Mesenchymal stem cell (in vitro differentiated cells and primary cell): ENCODE results near the gene AQP9.

Experiments used
- DNase-seq: peaks from one replicate; pipeline ENCODE4 v3.0.0-alpha.2; 2013
- H2AFZ ChIP-seq: one replicate; pipeline ENCODE4 v1.6.1; 2013; ENCODE audit warnings: low read depth, mild to moderate bottlenecking, control low read depth, inconsistent platforms, low read length, moderate library complexity
- H2AK5ac ChIP-seq: 2 replicates; pipeline ENCODE4 v1.6.1; 2013; ENCODE audit warnings: low read length, moderate library complexity, mild to moderate bottlenecking, inconsistent platforms; ENCODE audit not compliant: severe bottlenecking
- H2BK120ac ChIP-seq: one replicate; pipeline ENCODE4 v1.6.1; 2013; ENCODE audit warnings: low read depth, mild to moderate bottlenecking, inconsistent platforms, low read length, moderate library complexity
- H2BK12ac ChIP-seq, 2 experiments: one replicate each; pipeline ENCODE4 v1.6.1; 2013; ENCODE audit warnings: inconsistent platforms in 2 of 2, low read length in 2 of 2, mild to moderate bottlenecking in 2 of 2, moderate library complexity in 2 of 2, control low read depth in 1 of 2
- H2BK15ac ChIP-seq: one replicate; pipeline ENCODE4 v1.6.1; 2013; ENCODE audit warnings: mild to moderate bottlenecking, low read depth, inconsistent platforms; ENCODE audit not compliant: poor library complexity, severe bottlenecking
- H2BK5ac ChIP-seq: 2 replicates; pipeline ENCODE4 v1.6.1; 2013; ENCODE audit warnings: low read depth, mild to moderate bottlenecking, low read length, control low read depth, inconsistent platforms; ENCODE audit not compliant: poor library complexity, severe bottlenecking
- H3K14ac ChIP-seq, 2 experiments: one replicate each; pipeline ENCODE4 v1.6.1; 2013; ENCODE audit warnings: inconsistent platforms in 2 of 2, low read length in 2 of 2, control low read depth in 1 of 2, mild to moderate bottlenecking in 1 of 2, moderate library complexity in 1 of 2
- H3K18ac ChIP-seq, 2 experiments: one replicate each; pipeline ENCODE4 v1.6.1; 2013; ENCODE audit warnings: inconsistent platforms in 2 of 2, low read length in 2 of 2, control low read depth in 1 of 2, low read depth in 1 of 2, mild to moderate bottlenecking in 1 of 2
- H3K23ac ChIP-seq, 2 experiments: one replicate each; pipeline ENCODE4 v1.6.1; 2013; ENCODE audit warnings: inconsistent platforms in 2 of 2, low read length in 2 of 2, mild to moderate bottlenecking in 2 of 2, moderate library complexity in 2 of 2, control low read depth in 1 of 2
- H3K27ac ChIP-seq: 2 replicates; pipeline ENCODE4 v1.5.1; 2013; ENCODE audit warnings: mild to moderate bottlenecking, moderate library complexity, low read length, control low read depth, inconsistent platforms; ENCODE audit not compliant: poor library complexity, severe bottlenecking
- H3K27me3 ChIP-seq, 2 experiments: 2 replicates each; pipeline versions ENCODE4 v1.6.1 to v1.7.0; 2013; ENCODE audit warnings: low read length in 2 of 2, mild to moderate bottlenecking in 2 of 2, moderate library complexity in 2 of 2, control low read depth in 1 of 2, inconsistent platforms in 1 of 2; ENCODE audit not compliant: control insufficient read depth in 1 of 2, insufficient read depth in 1 of 2
- H3K36me3 ChIP-seq, 2 experiments: 2 replicates each; pipeline versions ENCODE4 v1.6.1 to v1.7.0; 2013; ENCODE audit warnings: low read length in 2 of 2, control low read depth in 1 of 2, inconsistent platforms in 1 of 2, low read depth in 1 of 2, mild to moderate bottlenecking in 1 of 2; ENCODE audit not compliant: insufficient read depth in 2 of 2, control insufficient read depth in 1 of 2
- H3K4ac ChIP-seq, 2 experiments: one replicate each; pipeline ENCODE4 v1.6.1; 2013; ENCODE audit warnings: inconsistent platforms in 2 of 2, low read length in 2 of 2, mild to moderate bottlenecking in 2 of 2, moderate library complexity in 2 of 2, control low read depth in 1 of 2, low read depth in 1 of 2
- H3K4me1 ChIP-seq: 2 replicates; pipeline ENCODE4 v1.6.1; 2013; ENCODE audit warnings: low read depth, low read length, control low read depth; ENCODE audit not compliant: control insufficient read depth, insufficient read depth
- H3K4me2 ChIP-seq: 2 replicates; pipeline ENCODE4 v1.6.1; 2013; ENCODE audit warnings: low read length, mild to moderate bottlenecking, inconsistent platforms; ENCODE audit not compliant: poor library complexity, severe bottlenecking
- H3K4me3 ChIP-seq, 2 experiments: 2 replicates each; pipeline versions ENCODE4 v1.5.1 to v1.7.0; 2013; ENCODE audit warnings: low read length in 2 of 2, mild to moderate bottlenecking in 2 of 2, control low read depth in 1 of 2, low read depth in 1 of 2; ENCODE audit not compliant: insufficient read depth in 1 of 2
- H3K79me1 ChIP-seq: replicated peaks from 2 replicates; pipeline ENCODE4 v1.6.1; 2013; ENCODE audit warnings: mild to moderate bottlenecking, control low read depth, low read length, inconsistent platforms; ENCODE audit not compliant: poor library complexity, severe bottlenecking
- H3K9ac ChIP-seq: 2 replicates; pipeline ENCODE4 v1.7.0; 2013; ENCODE audit warnings: mild to moderate bottlenecking, low read length, moderate library complexity
- H3K9me3 ChIP-seq: 2 replicates; pipeline ENCODE4 v1.7.0; 2013; ENCODE audit warnings: mild to moderate bottlenecking, low read length; ENCODE audit not compliant: control insufficient read depth
- H4K8ac ChIP-seq: one replicate; pipeline ENCODE4 v1.6.1; 2013; ENCODE audit warnings: inconsistent platforms, mild to moderate bottlenecking, low read length, moderate library complexity
- H4K91ac ChIP-seq: one replicate; pipeline ENCODE4 v1.6.1; 2013; ENCODE audit warnings: mild to moderate bottlenecking, low read length, inconsistent platforms
- WGBS: methylation state at CpG from one replicate; pipeline ENCODE4 v1.1.7; 2013; ENCODE audit warnings: mixed read lengths; 5-methylcytosine and 5-hydroxymethylcytosine counted together

The AQP9 gene

GRCh38 chr15:58142827-58143461 is 4.8 kb downstream of the AQP9 start:
- H3K27ac ChIP-seq = no peak overlapping the region
- 59% methylated on average over 4 of the region's 6 CpGs for WGBS
- no peak overlapping the region for H2BK15ac ChIP-seq
- H3K4me3 ChIP-seq = no peak overlapping the region
- H2BK5ac ChIP-seq = no peak overlapping the region
- no peak overlapping the region for H2AFZ ChIP-seq
- H3K14ac ChIP-seq = no peak overlapping the region
- no peak overlapping the region for H3K18ac ChIP-seq
- no peaks in the 10 kb centered on the region for H3K9me3 ChIP-seq
- DNase-seq = no peak
- H2AK5ac ChIP-seq = no peak overlapping the region
- no peak overlapping the region for H2BK12ac ChIP-seq
- no peak overlapping the region for H4K8ac ChIP-seq
- no peak overlapping the region for H3K4me2 ChIP-seq
- H3K79me1 ChIP-seq = no peaks in the 10 kb centered on the region
- no peak overlapping the region for H3K23ac ChIP-seq
- H2BK120ac ChIP-seq = no peak overlapping the region
- peaks cover 0 to 22% of the 10 kb centered on the region in 2 experiments for H3K27me3 ChIP-seq
- no peak overlapping the region for H3K4ac ChIP-seq
- no peak overlapping the region for H4K91ac ChIP-seq
- no peaks in the 10 kb centered on the region for H3K36me3 ChIP-seq
- no peak overlapping the region for H3K9ac ChIP-seq
- H3K4me1 ChIP-seq = peaks cover 2% of the 10 kb centered on the region

- Histone ChIP-seq H3K4me1 (peaks cover 2% of the 10 kb centered on the region), H2BK12ac (no peak overlapping the region), H2BK15ac (no peak overlapping the region), H3K23ac (no peak overlapping the region), H3K27me3 (peaks cover 0 to 15% of the 10 kb centered on the region in 2 experiments), H3K27ac (no peak overlapping the region), H2BK120ac (no peak overlapping the region), H3K9ac (no peak overlapping the region), H3K9me3 (no peaks in the 10 kb centered on the region), H3K4ac (no peak overlapping the region), H4K8ac (no peak overlapping the region), H3K18ac (no peak overlapping the region), H3K79me1 (no peaks in the 10 kb centered on the region), H3K36me3 (no peaks in the 10 kb centered on the region), H3K4me2 (no peak overlapping the region), H2AFZ (no peak overlapping the region), H3K4me3 (no peak overlapping the region), H2BK5ac (no peak overlapping the region), H2AK5ac (no peak overlapping the region), H3K14ac (no peak overlapping the region), H4K91ac (no peak overlapping the region)
- no peak for DNase-seq
Observed at GRCh38 chr15:58145606-58146005, 7.4 kb downstream of the AQP9 start.

DNA sequence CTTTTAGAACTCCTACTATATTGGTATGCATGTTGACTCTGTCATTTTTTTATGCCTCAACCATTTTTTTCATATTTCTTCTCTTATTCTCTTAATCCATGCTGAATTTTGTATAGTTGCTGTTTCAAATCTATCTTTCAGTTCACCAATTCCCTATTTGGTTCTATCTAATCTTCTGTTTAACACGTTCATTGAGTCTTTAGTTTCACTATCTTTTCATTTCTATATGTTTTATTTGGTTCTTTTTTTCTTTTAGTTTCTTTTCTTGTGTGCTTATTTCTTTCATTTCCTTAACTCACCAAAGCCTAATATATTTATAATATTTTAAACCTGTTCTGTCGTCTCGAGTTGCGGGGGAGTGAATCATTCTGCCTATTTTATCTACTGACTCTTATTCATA is 8.0 kb downstream of the AQP9 start:
- H2BK15ac ChIP-seq = no peak overlapping the region
- H3K27me3 ChIP-seq = peaks cover 0 to 13% of the 10 kb centered on the region in 2 experiments
- no peak overlapping the region for H4K91ac ChIP-seq
- H3K79me1 ChIP-seq = no peaks in the 10 kb centered on the region
- H2BK5ac ChIP-seq = no peak overlapping the region
- H3K4me2 ChIP-seq = no peak overlapping the region
- no peak overlapping the region for H3K18ac ChIP-seq
- no peak overlapping the region for H2AFZ ChIP-seq
- no peak overlapping the region for H4K8ac ChIP-seq
- no peak overlapping the region for H3K4ac ChIP-seq
- WGBS = no CpG with 5 or more reads among the region's 4 CpGs
- no peak overlapping the region for H2BK12ac ChIP-seq
- H3K4me3 ChIP-seq = no peak overlapping the region
- no peaks in the 10 kb centered on the region for H3K36me3 ChIP-seq
- no peak overlapping the region for H3K14ac ChIP-seq
- H2AK5ac ChIP-seq = no peak overlapping the region
- no peaks in the 10 kb centered on the region for H3K9me3 ChIP-seq
- peaks cover 2% of the 10 kb centered on the region for H3K4me1 ChIP-seq
- H3K9ac ChIP-seq = peak overlapping the region; percentile 44
- no peak overlapping the region for H2BK120ac ChIP-seq
- DNase-seq = no peak
- no peak overlapping the region for H3K23ac ChIP-seq
- no peak overlapping the region for H3K27ac ChIP-seq

DNA sequence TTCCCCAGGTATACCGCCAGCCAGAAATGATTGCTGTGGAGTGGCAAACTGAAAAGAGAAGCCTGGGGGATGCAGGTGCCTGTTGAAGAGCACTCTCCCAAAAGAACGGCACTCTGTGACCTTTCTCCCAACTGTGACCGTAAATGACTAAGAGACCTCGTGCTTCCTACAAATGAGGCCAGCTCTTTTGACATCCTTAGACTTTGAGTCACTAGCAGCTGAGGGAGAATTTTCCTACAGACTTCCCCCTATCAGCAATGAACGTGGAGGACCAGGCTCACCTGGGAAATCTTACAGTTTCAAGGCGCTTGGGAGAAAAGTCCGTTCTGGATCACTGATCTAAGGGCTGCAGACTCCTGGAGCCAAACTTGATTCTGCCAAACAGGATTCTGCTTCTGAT is 8.6 kb downstream of the AQP9 start:
- Histone ChIP-seq H3K9me3 (no peaks in the 10 kb centered on the region), H3K14ac (no peak overlapping the region), H3K4ac (no peak overlapping the region), H2AFZ (no peak overlapping the region), H3K36me3 (no peaks in the 10 kb centered on the region), H2AK5ac (no peak overlapping the region), H3K27ac (no peak overlapping the region), H4K91ac (no peak overlapping the region), H3K18ac (no peak overlapping the region), H2BK120ac (no peak overlapping the region), H2BK12ac (no peak overlapping the region), H4K8ac (no peak overlapping the region), H3K23ac (no peak overlapping the region), H3K4me1 (peaks cover 2% of the 10 kb centered on the region), H3K9ac (peak overlapping the region; percentile 44), H3K79me1 (no peaks in the 10 kb centered on the region), H2BK15ac (no peak overlapping the region), H3K4me2 (no peak overlapping the region), H2BK5ac (no peak overlapping the region), H3K27me3 (peaks cover 0 to 8% of the 10 kb centered on the region in 2 experiments), H3K4me3 (peak overlapping the region in 1 of 2 experiments; percentile 7)
- WGBS = 66% methylated on average over 7 of the region's 7 CpGs
- no peak for DNase-seq
